KG1 (cell line): ENCODE measurements around the gene KRTAP20-4.

Experiments
- DNase-seq: peaks from one replicate; lab custom pipeline; 2025; lab: John Stamatoyannopoulos, UW

The KRTAP20-4 gene

GRCh38 chr21:30620522-30620921 is at the start of gene KRTAP20-4:
TSS of gene KRTAP20-4 (plus strand) at chr21:30620627.
- DNase-seq = no peak

DNA sequence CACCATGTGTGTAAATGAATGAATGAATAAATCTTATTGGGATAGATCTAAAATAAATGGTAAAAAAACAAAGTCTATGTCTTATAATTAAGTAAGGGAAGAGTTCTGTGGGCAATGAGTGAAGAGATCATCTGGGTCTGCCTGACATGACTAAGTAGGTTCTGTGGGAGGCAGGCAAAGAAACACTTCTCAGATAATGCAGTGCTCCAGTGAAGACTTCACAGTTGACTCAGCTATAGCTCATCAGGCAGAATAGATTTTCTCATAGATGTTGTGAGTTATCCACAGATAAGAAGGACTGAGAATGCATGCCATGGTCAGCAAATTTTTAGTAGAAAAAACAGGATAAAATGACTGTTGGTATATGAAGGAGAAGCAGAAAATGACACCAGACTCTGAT is 42.7 kb upstream of the KRTAP20-4 start:
- DNase-seq = no peak

GRCh38 chr21:30579346-30579745 is 41.1 kb upstream of the KRTAP20-4 start:
- DNase-seq = no peak

DNA sequence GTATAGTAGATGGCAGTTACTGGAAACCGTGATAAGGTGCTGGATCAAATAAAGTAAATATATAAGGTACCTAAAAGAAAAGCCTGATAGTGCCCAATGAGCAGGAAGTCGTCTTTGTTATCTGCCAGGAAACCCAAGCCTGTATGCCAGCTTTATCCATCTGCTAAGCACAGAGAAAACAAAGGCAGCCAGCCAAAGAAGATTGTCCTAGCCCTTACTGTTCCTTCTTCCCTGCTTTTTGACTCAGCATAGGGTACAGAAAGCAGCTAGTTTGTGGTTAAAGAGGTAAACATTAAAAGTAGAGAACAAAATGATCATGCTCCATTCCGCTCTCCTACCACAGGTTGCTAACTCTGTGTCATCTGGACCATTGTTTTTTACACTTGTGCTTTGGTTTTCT is 40.3 kb upstream of the KRTAP20-4 start:
- DNase-seq = no peak

- DNase-seq = no peak
Observed at GRCh38 chr21:30582870-30583269, 37.6 kb upstream of the KRTAP20-4 start.

DNA sequence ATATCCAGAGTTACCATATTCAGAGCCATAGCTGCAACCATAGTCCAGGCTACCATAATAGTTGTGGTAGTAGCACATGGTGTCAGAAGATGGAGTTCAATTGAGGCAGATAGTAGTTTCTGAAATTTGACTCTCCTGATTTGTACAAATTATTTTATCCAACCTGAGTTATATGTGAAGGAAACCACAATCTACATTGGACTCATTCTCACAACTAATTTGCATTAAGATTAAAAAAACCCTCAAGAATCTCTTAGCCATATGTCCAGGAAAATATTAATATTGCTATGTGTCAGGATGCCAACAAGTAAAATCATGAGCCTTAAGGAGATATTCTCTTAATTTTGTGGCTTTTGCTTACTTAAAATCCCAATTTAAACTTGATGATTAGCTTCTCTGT is 30.1 kb upstream of the KRTAP20-4 start, which contains the start of gene KRTAP22-2:
Gene KRTAP22-2 (minus strand): TSS at position 101 of the 400 bp plus-strand sequence.
- DNase-seq = no peak

GRCh38 chr21:30592140-30592539 is 28.3 kb upstream of the KRTAP20-4 start, which contains the start of gene KRTAP6-3:
TSS of gene KRTAP6-3 (plus strand) at chr21:30592440. CDS start at chr21:30592446, 6 bp downstream.
- no peak for DNase-seq

DNA sequence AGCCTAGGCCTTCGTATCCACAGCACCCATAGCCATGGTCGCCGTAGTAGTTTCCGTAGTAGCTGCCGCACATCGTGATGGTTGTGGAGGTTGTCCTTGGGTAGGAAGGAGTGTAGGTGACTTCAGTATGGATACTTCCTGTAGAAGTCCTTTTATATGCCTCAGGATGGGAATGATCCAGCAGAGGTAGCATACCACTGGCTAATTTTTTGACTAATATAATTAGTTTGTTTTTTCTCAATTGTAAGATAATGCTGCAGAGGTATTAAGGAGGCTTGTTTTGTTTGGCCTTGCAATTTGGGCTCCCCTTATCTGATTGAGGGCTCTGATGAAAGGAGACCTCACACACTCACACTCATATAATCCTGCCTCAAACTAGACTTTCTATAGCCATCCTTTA is 21.6 kb upstream of the KRTAP20-4 start, which contains the start of gene KRTAP6-2:
Gene KRTAP6-2 (minus strand): TSS at position 101 of the 400 bp plus-strand sequence. CDS start 28 bp downstream, at position 73.
- no peak for DNase-seq

DNA sequence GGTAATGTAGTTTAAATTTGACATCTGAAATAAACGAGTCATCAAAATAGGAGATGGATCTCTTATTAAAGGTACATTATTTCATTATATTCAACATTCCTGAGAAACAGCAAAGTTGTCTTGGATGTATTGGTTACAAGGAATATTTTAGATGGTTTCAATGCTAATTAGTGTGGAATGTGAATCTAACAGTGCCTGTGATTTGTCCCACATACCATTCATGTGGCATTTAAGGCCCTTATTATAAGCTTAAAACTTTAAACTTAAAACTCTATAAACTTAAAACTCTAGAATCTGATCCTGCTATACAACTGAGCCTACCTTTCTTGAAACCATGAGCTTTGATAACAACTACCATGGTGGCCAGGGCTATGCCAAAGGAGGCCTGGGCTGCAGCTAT is 19.6 kb upstream of the KRTAP20-4 start, which contains the start of gene KRTAP22-1:
Gene KRTAP22-1 (plus strand): TSS at position 301 of the 400 bp plus-strand sequence.
- no peak for DNase-seq

DNA sequence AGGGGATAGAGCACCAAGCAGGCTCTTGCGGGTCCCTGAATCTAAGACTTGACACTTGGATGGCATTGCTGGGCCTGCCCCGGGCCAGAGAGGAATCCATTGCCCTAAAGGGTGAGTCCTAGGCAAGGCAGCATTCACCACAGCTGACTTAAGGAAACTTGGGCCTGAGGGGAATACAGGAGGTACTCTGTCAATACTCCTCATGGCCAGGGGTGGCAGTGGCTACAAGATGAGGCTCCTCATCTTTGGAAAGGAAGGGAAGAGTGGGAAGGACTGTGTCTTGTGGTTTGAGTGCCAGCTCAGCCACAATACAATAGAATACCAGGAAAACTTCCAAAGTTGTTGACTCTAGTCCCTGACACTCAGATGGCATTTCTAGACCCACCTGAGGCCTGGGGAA is 14.5 kb upstream of the KRTAP20-4 start:
- no peak for DNase-seq

GRCh38 chr21:30612132-30612531 is 8.3 kb upstream of the KRTAP20-4 start:
- no peak for DNase-seq

- no peak for DNase-seq
Observed at GRCh38 chr21:30613836-30614235, 6.6 kb upstream of the KRTAP20-4 start, which contains the start of gene KRTAP6-1. TSS of gene KRTAP6-1 (minus strand) at chr21:30613930. CDS start at chr21:30613904, 26 bp downstream.

DNA sequence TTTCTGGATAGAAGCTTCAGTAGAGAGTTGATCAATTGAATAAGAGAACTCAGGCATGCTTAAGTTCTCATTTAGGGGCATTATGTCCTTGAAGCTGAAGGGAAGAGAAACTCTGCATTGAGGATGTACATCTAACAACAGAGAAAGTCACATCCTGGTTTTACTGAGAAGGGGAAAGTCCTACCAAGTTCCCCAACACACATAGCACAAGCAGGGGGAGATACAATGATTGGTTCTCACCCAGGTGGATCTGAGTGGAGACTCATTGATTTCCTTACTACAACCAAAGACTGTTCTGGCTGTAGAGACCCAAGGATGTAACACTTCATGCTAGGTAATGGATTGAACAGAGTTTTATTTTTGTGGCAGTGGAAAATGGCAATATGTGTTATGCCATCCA is 5.2 kb upstream of the KRTAP20-4 start:
- no peak for DNase-seq

DNA sequence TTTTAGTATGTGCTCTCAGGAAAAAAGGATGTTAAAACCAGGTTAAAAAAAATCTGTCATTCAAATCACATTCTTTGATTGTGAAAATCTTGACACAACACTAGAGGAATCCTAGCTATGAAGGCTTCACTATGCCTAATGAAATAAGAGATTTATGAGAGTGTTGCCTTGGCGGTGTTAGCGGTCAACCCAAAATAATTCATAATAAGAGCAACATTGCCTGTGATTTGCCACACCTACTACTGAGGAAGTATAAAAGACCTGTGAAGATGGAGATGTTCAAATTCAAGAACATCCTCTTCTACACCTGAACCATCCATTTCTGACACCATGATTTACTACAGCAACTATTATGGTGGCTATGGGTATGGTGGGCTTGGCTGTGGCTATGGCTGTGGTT is 4.3 kb upstream of the KRTAP20-4 start, which contains the start of gene KRTAP20-1:
Gene KRTAP20-1 (plus strand): TSS at position 301 of the 400 bp plus-strand sequence. CDS start 30 bp downstream, at position 331.
- DNase-seq = no peak

DNA sequence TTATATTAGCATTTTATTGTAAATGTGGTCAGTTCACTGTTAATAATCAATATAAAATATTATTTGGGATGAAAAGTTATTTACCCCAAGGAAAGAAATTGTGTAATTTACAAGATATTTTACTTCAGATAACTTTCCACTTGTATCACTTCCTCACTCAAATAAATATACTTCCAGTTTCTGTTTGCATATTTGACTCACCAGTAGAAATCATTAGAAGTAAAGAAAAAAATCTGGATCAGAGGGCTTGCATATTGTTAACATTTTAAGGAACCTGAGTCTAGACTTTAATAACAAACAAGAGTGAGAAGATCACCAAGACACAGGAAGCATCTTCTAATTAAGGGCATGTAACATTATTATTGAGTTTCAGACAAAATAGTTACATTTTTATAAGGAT is 347 bp upstream of the KRTAP20-4 start:
- no peak for DNase-seq

- DNase-seq = no peak
Observed at GRCh38 chr21:30623362-30623761, 2.9 kb downstream of the KRTAP20-4 start.

- DNase-seq = no peak
Observed at GRCh38 chr21:30625449-30626165, 5.2 kb downstream of the KRTAP20-4 start.

GRCh38 chr21:30628109-30628508 is 7.7 kb downstream of the KRTAP20-4 start:
- DNase-seq = no peak

DNA sequence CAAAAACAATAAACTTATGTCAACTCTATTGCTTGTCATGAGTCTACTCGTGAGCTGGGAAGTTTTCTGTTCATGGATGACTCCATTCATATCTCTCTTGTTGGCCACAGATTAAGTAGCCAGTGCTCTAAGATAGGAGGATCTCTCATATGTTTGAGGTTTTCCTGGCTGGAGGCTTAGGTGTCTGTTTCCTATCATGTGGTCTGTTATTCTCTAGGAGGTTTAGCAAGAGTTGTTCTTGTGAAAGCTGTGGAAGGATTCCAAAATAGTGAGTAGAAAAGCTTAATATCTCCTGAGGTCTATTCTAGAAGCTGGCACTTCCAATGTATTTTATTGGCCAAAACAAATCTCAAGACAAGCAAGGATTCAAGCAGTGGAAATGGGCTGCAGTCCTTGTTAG is 8.8 kb downstream of the KRTAP20-4 start:
- DNase-seq = no peak

GRCh38 chr21:30634906-30635305 is 14.5 kb downstream of the KRTAP20-4 start, which contains the start of gene KRTAP20-2:
TSS of gene KRTAP20-2 (plus strand) at chr21:30635206. CDS start at chr21:30635264, 58 bp downstream.
- no peak for DNase-seq

- no peak for DNase-seq
Observed at GRCh38 chr21:30638686-30639085, 18.3 kb downstream of the KRTAP20-4 start.

GRCh38 chr21:30642564-30642963 is 22.1 kb downstream of the KRTAP20-4 start, which contains the start of gene KRTAP20-3:
TSS of gene KRTAP20-3 (plus strand) at chr21:30642864.
- DNase-seq = no peak

DNA sequence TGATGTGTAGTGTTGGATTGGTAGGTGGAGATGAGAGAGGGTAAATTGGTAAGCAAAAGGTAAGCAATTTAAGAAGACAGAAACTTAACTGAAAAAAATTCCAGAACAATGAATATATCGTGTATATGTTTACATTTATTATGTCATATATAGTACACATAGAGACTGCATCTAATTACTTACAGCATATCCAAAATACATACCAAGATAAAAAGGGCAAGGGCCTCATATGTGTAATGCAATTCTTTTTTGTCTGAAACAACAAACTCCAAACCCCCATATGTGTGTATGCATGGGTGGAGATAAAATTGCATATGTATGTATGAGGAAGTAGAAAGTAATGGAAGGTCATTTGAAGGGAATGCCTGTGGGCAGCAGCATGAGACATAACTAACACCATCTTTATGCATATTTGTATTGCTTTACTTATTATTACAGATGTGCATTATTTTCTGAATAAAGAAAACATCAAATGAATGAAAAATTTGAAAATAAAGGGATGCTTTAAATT is 26.5 kb downstream of the KRTAP20-4 start:
- DNase-seq = no peak
